Neural cell (in vitro differentiated cells): ENCODE measurements around the gene PTPRN2.

Experiments
- EP300 ChIP-seq: fragments of 450-650 bp; conservative IDR thresholded peaks from 2 replicates; pipeline ENCODE4 v1.6.1; 2014; ENCODE audit warnings: antibody characterized with exemption, mild to moderate bottlenecking, moderate library complexity; ENCODE audit not compliant: poor library complexity, severe bottlenecking
- EZH2 ChIP-seq: fragments of 200-600, 300-800 bp; shearing (Covaris generic), sonication (generic); IDR thresholded peaks from 2 replicates; pipeline ENCODE4 v1.6.1; 2014; ENCODE audit warnings: antibody characterized with exemption, low read length, borderline replicate concordance, mild to moderate bottlenecking; ENCODE audit not compliant: insufficient read depth, poor library complexity, severe bottlenecking
- MXI1 ChIP-seq: fragments of 450-650 bp; conservative IDR thresholded peaks from 2 replicates; pipeline ENCODE4 v1.6.1; 2014; ENCODE audit warnings: antibody characterized with exemption, mild to moderate bottlenecking; ENCODE audit not compliant: poor library complexity, severe bottlenecking
- POLR2AphosphoS5 ChIP-seq: IDR thresholded peaks from 2 replicates; pipeline ENCODE4 v1.6.1; 2012
- RAD21 ChIP-seq: fragments of 450-650 bp; conservative IDR thresholded peaks from 2 replicates; pipeline ENCODE4 v1.6.1; 2014; ENCODE audit warnings: antibody characterized with exemption, mild to moderate bottlenecking, moderate library complexity
- TF ChIP-seq, protein P1 (sequence below): fragments of 450-650 bp; IDR thresholded peaks from 2 replicates; pipeline ENCODE4 v1.5.1; 2014; ENCODE audit warnings: antibody characterized with exemption, mild to moderate bottlenecking, moderate library complexity; ENCODE audit not compliant: poor library complexity, severe bottlenecking
- TF ChIP-seq, protein P2 (sequence below): IDR thresholded peaks from 2 replicates; pipeline ENCODE4 v1.6.1; 2012; ENCODE audit warnings: borderline replicate concordance

DNA sequence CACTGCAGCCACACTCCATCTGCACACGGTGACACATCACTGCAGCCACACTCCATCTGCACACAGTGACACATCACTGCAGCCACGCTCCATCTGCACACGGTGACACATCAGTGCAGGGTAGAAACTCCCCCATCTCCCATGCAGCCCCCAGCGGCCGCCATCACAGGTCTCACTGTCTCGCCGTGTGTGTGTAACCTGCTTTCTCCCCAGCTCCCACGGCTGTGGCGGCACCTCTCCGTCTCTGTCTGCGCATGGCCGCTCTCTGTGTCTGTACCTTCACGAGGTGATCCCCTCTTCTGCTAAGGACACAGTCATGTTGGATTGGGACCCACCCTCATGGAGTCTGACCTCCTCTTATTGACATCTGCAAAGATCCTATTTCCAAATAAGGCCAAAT lies 527.4 kb downstream of the PTPRN2 start:
- TF ChIP-seq POLR2AphosphoS5, result no peak
- no peak for TF ChIP-seq RAD21
- TF ChIP-seq, protein P1, sequence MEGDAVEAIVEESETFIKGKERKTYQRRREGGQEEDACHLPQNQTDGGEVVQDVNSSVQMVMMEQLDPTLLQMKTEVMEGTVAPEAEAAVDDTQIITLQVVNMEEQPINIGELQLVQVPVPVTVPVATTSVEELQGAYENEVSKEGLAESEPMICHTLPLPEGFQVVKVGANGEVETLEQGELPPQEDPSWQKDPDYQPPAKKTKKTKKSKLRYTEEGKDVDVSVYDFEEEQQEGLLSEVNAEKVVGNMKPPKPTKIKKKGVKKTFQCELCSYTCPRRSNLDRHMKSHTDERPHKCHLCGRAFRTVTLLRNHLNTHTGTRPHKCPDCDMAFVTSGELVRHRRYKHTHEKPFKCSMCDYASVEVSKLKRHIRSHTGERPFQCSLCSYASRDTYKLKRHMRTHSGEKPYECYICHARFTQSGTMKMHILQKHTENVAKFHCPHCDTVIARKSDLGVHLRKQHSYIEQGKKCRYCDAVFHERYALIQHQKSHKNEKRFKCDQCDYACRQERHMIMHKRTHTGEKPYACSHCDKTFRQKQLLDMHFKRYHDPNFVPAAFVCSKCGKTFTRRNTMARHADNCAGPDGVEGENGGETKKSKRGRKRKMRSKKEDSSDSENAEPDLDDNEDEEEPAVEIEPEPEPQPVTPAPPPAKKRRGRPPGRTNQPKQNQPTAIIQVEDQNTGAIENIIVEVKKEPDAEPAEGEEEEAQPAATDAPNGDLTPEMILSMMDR, result no peak
- no peak for TF ChIP-seq MXI1
- TF ChIP-seq, protein P2, sequence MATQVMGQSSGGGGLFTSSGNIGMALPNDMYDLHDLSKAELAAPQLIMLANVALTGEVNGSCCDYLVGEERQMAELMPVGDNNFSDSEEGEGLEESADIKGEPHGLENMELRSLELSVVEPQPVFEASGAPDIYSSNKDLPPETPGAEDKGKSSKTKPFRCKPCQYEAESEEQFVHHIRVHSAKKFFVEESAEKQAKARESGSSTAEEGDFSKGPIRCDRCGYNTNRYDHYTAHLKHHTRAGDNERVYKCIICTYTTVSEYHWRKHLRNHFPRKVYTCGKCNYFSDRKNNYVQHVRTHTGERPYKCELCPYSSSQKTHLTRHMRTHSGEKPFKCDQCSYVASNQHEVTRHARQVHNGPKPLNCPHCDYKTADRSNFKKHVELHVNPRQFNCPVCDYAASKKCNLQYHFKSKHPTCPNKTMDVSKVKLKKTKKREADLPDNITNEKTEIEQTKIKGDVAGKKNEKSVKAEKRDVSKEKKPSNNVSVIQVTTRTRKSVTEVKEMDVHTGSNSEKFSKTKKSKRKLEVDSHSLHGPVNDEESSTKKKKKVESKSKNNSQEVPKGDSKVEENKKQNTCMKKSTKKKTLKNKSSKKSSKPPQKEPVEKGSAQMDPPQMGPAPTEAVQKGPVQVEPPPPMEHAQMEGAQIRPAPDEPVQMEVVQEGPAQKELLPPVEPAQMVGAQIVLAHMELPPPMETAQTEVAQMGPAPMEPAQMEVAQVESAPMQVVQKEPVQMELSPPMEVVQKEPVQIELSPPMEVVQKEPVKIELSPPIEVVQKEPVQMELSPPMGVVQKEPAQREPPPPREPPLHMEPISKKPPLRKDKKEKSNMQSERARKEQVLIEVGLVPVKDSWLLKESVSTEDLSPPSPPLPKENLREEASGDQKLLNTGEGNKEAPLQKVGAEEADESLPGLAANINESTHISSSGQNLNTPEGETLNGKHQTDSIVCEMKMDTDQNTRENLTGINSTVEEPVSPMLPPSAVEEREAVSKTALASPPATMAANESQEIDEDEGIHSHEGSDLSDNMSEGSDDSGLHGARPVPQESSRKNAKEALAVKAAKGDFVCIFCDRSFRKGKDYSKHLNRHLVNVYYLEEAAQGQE, result no peak
- no peak for TF ChIP-seq EZH2
- TF ChIP-seq EP300, result no peak
